Inflammatory macrophage treated with lipopolysaccharide for 1 hour (primary cell): ENCODE measurements around the gene BIN1.

Experiments
- DNase-seq, 2 donors: peaks; one replicate each; pipeline ENCODE4 v3.0.0-alpha.2; 2020 to 2022

The BIN1 gene

GRCh38 chr2:127088706-127089105, 18.2 kb downstream of the BIN1 start:
- no peak for DNase-seq

GRCh38 chr2:127087791-127088495, 19.0 kb downstream of the BIN1 start:
- DNase-seq, result no peak

GRCh38 chr2:127086990-127087790, 19.8 kb downstream of the BIN1 start:
- DNase-seq, result peak; percentile 69 to 79

- DNase-seq, result peak in 1 of 2 donors; percentile 58
These were observed 21.7 kb downstream of the BIN1 start for GRCh38 chr2:127085317-127085681.

- DNase-seq, result peak in 1 of 2 donors; percentile 54
These were observed 22.2 kb downstream of the BIN1 start for GRCh38 chr2:127084611-127085316.

- DNase-seq, result no peak
These were observed 23.0 kb downstream of the BIN1 start for GRCh38 chr2:127083819-127084503.

- peak in 1 of 2 donors; percentile 57 for DNase-seq
These were observed 24.0 kb downstream of the BIN1 start for GRCh38 chr2:127082974-127083373.

- peak; percentile 48 to 77 for DNase-seq
These were observed 24.9 kb downstream of the BIN1 start for GRCh38 chr2:127081826-127082633.

- peak; percentile 70 to 88 for DNase-seq
These were observed 25.8 kb downstream of the BIN1 start for GRCh38 chr2:127080938-127081755.

- DNase-seq, result no peak
These were observed 26.6 kb downstream of the BIN1 start for GRCh38 chr2:127080226-127080937.

- DNase-seq, result peak in 1 of 2 donors; percentile 16
These were observed 27.5 kb downstream of the BIN1 start for GRCh38 chr2:127079358-127079920.

- DNase-seq, result no peak
These were observed 28.2 kb downstream of the BIN1 start for GRCh38 chr2:127078666-127079270.

GRCh38 chr2:127078028-127078427, 28.9 kb downstream of the BIN1 start:
- no peak for DNase-seq

GRCh38 chr2:127076924-127077323, 30.0 kb downstream of the BIN1 start:
- DNase-seq, result no peak

GRCh38 chr2:127076290-127076689, 30.7 kb downstream of the BIN1 start:
- DNase-seq, result no peak

- DNase-seq, result no peak
These were observed 31.1 kb downstream of the BIN1 start for GRCh38 chr2:127075821-127076220.

- DNase-seq, result no peak
These were observed 32.0 kb downstream of the BIN1 start for GRCh38 chr2:127074936-127075335.

- no peak for DNase-seq
These were observed 32.6 kb downstream of the BIN1 start for GRCh38 chr2:127074358-127074757.

- DNase-seq, result no peak
These were observed 34.0 kb downstream of the BIN1 start for GRCh38 chr2:127072970-127073369.

GRCh38 chr2:127072396-127072795, 34.6 kb downstream of the BIN1 start:
- DNase-seq, result no peak
